Measurements from ENCODE around the gene ZNF804A.
A peak's percentile ranks its signal among the peaks of the same experiment; 100 is the strongest.

The ZNF804A gene

GRCh38 chr2:184921676-184922075, 323.3 kb downstream of the ZNF804A start:
- Histone ChIP-seq H3K27me3 (ENCODE audit: insufficient read depth, low read length, poor library complexity) (no peaks in the 10 kb centered on the region), H3K56ac (ENCODE audit: low read length) (no peak overlapping the region)
- WGBS (ENCODE audit: extremely low coverage, insufficient coverage, low lambda C conversion rate), result no CpG with 5 or more reads among the region's 2 CpGs

GRCh38 chr2:184923751-184924150, 325.4 kb downstream of the ZNF804A start:
- no peak for DNase-seq
- no peak overlapping the region for H3K4me2 ChIP-seq (ENCODE audit: low read length)
- no peak overlapping the region for H2AK5ac ChIP-seq (ENCODE audit: low read length)
- no peak overlapping the region for H4K8ac ChIP-seq (ENCODE audit: low read depth, low read length)
- H3K18ac ChIP-seq (ENCODE audit: low read length), result no peak overlapping the region
- no peak overlapping the region for H3K56ac ChIP-seq (ENCODE audit: low read length)
- no peaks in the 10 kb centered on the region for H3K27me3 ChIP-seq (ENCODE audit: insufficient read depth, low read length, poor library complexity)
- no peaks in the 10 kb centered on the region for H3K79me1 ChIP-seq (ENCODE audit: low read length)
- no peak overlapping the region for H3K23ac ChIP-seq (ENCODE audit: low read length)
- H3K79me2 ChIP-seq (ENCODE audit: control insufficient read depth, insufficient read depth, low read length), result no peaks in the 10 kb centered on the region
- no peak overlapping the region for H3K9ac ChIP-seq (ENCODE audit: low read length)
- no peak overlapping the region for H4K5ac ChIP-seq (ENCODE audit: low read length)
- no CpG with 5 or more reads among the region's 1 CpG for WGBS (ENCODE audit: extremely low coverage, insufficient coverage, low lambda C conversion rate)
- H2BK5ac ChIP-seq (ENCODE audit: low read length), result no peak overlapping the region
- no peak overlapping the region for H3K27ac ChIP-seq (ENCODE audit: low read depth, low read length)
- H3K4ac ChIP-seq (ENCODE audit: low read depth, low read length), result no peak overlapping the region
- no peaks in the 10 kb centered on the region for H3K4me1 ChIP-seq (ENCODE audit: control insufficient read depth, low read depth, low read length)
- H3K36me3 ChIP-seq (ENCODE audit: control insufficient read depth, insufficient read depth, low read length), result no peaks in the 10 kb centered on the region
- no peak overlapping the region for H3K4me3 ChIP-seq (ENCODE audit: low read length)
- H2BK120ac ChIP-seq (ENCODE audit: low read depth, low read length), result no peak overlapping the region
- no peak overlapping the region for H2BK15ac ChIP-seq (replicated peaks; ENCODE audit: low read depth)

More at GRCh38 chr2:184921676-184922075, 323.3 kb downstream of the ZNF804A start:
- no peak overlapping the region for H3K27ac ChIP-seq (ENCODE audit: low read depth, low read length)
- no peak overlapping the region for H4K8ac ChIP-seq (ENCODE audit: low read depth, low read length)
- no peak overlapping the region for H3K4me2 ChIP-seq (ENCODE audit: low read length)
- no peak overlapping the region for H2BK15ac ChIP-seq (replicated peaks; ENCODE audit: low read depth)
- H3K4me3 ChIP-seq (ENCODE audit: low read length), result no peak overlapping the region
- no peak overlapping the region for H4K5ac ChIP-seq (ENCODE audit: low read length)
- H3K4ac ChIP-seq (ENCODE audit: low read depth, low read length), result no peak overlapping the region
- no peak overlapping the region for H3K18ac ChIP-seq (ENCODE audit: low read length)
- no peak overlapping the region for H2AK5ac ChIP-seq (ENCODE audit: low read length)
- H3K4me1 ChIP-seq (ENCODE audit: control insufficient read depth, low read depth, low read length), result no peaks in the 10 kb centered on the region
- H3K36me3 ChIP-seq (ENCODE audit: control insufficient read depth, insufficient read depth, low read length), result no peaks in the 10 kb centered on the region
- H2BK5ac ChIP-seq (ENCODE audit: low read length), result no peak overlapping the region
- no peak for DNase-seq
- no peaks in the 10 kb centered on the region for H3K79me1 ChIP-seq (ENCODE audit: low read length)
- H3K9ac ChIP-seq (ENCODE audit: low read length), result no peak overlapping the region
- H3K79me2 ChIP-seq (ENCODE audit: control insufficient read depth, insufficient read depth, low read length), result no peaks in the 10 kb centered on the region
- no peak overlapping the region for H2BK120ac ChIP-seq (ENCODE audit: low read depth, low read length)
- no peak overlapping the region for H3K23ac ChIP-seq (ENCODE audit: low read length)

- Histone ChIP-seq H3K9ac (ENCODE audit: low read length) (no peak overlapping the region), H4K8ac (ENCODE audit: low read depth, low read length) (no peak overlapping the region), H3K4me1 (ENCODE audit: control insufficient read depth, low read depth, low read length) (no peaks in the 10 kb centered on the region), H2AK5ac (ENCODE audit: low read length) (no peak overlapping the region), H2BK15ac (replicated peaks; ENCODE audit: low read depth) (no peak overlapping the region), H3K27ac (ENCODE audit: low read depth, low read length) (no peak overlapping the region), H4K5ac (ENCODE audit: low read length) (no peak overlapping the region), H3K27me3 (ENCODE audit: insufficient read depth, low read length, poor library complexity) (no peaks in the 10 kb centered on the region), H3K4ac (ENCODE audit: low read depth, low read length) (no peak overlapping the region), H3K79me2 (ENCODE audit: control insufficient read depth, insufficient read depth, low read length) (no peaks in the 10 kb centered on the region), H2BK5ac (ENCODE audit: low read length) (no peak overlapping the region), H3K4me3 (ENCODE audit: low read length) (no peak overlapping the region), H2BK120ac (ENCODE audit: low read depth, low read length) (no peak overlapping the region), H3K18ac (ENCODE audit: low read length) (no peak overlapping the region), H3K36me3 (ENCODE audit: control insufficient read depth, insufficient read depth, low read length) (no peaks in the 10 kb centered on the region), H3K79me1 (ENCODE audit: low read length) (no peaks in the 10 kb centered on the region), H3K23ac (ENCODE audit: low read length) (no peak overlapping the region), H3K4me2 (ENCODE audit: low read length) (no peak overlapping the region), H3K56ac (ENCODE audit: low read length) (no peak overlapping the region)
- no peak for DNase-seq
- WGBS (ENCODE audit: extremely low coverage, insufficient coverage, low lambda C conversion rate), result no CpG with 5 or more reads among the region's 2 CpGs
These were observed 328.7 kb downstream of the ZNF804A start for GRCh38 chr2:184927040-184927439.

GRCh38 chr2:184936761-184937160, 338.4 kb downstream of the ZNF804A start:
- no peaks in the 10 kb centered on the region for H3K4me1 ChIP-seq (ENCODE audit: control insufficient read depth, low read depth, low read length)
- no peak overlapping the region for H3K23ac ChIP-seq (ENCODE audit: low read length)
- no peak overlapping the region for H4K5ac ChIP-seq (ENCODE audit: low read length)

GRCh38 chr2:184938221-184938985, 340.1 kb downstream of the ZNF804A start:
- Histone ChIP-seq H3K4me3 (ENCODE audit: low read length) (no peak overlapping the region), H3K27ac (ENCODE audit: low read depth, low read length) (no peak overlapping the region)

More at GRCh38 chr2:184936761-184937160, 338.4 kb downstream of the ZNF804A start:
- no peak overlapping the region for H2BK120ac ChIP-seq (ENCODE audit: low read depth, low read length)
- H2BK15ac ChIP-seq (replicated peaks; ENCODE audit: low read depth), result no peak overlapping the region
- no peaks in the 10 kb centered on the region for H3K27me3 ChIP-seq (ENCODE audit: insufficient read depth, low read length, poor library complexity)
- no peak overlapping the region for H3K9ac ChIP-seq (ENCODE audit: low read length)
- DNase-seq, result no peak
- no peak overlapping the region for H4K8ac ChIP-seq (ENCODE audit: low read depth, low read length)
- H3K4me3 ChIP-seq (ENCODE audit: low read length), result no peak overlapping the region
- no peak overlapping the region for H2AK5ac ChIP-seq (ENCODE audit: low read length)
- no peak overlapping the region for H3K18ac ChIP-seq (ENCODE audit: low read length)
- no peaks in the 10 kb centered on the region for H3K79me1 ChIP-seq (ENCODE audit: low read length)
- H3K56ac ChIP-seq (ENCODE audit: low read length), result no peak overlapping the region
- H3K4ac ChIP-seq (ENCODE audit: low read depth, low read length), result no peak overlapping the region
- H3K27ac ChIP-seq (ENCODE audit: low read depth, low read length), result no peak overlapping the region
- H3K36me3 ChIP-seq (ENCODE audit: control insufficient read depth, insufficient read depth, low read length), result no peaks in the 10 kb centered on the region
- H3K4me2 ChIP-seq (ENCODE audit: low read length), result no peak overlapping the region
- no peak overlapping the region for H2BK5ac ChIP-seq (ENCODE audit: low read length)
- H3K79me2 ChIP-seq (ENCODE audit: control insufficient read depth, insufficient read depth, low read length), result no peaks in the 10 kb centered on the region

GRCh38 chr2:184945326-184945725, 347.0 kb downstream of the ZNF804A start:
- H2BK15ac ChIP-seq (replicated peaks; ENCODE audit: low read depth), result no peak overlapping the region
- no peak overlapping the region for H3K27ac ChIP-seq (ENCODE audit: low read depth, low read length)
- no peak overlapping the region for H2BK120ac ChIP-seq (ENCODE audit: low read depth, low read length)
- WGBS (ENCODE audit: extremely low coverage, insufficient coverage, low lambda C conversion rate), result no CpG with 5 or more reads among the region's 4 CpGs
- H2AK5ac ChIP-seq (ENCODE audit: low read length), result no peak overlapping the region
- no peak overlapping the region for H3K23ac ChIP-seq (ENCODE audit: low read length)
- H3K4ac ChIP-seq (ENCODE audit: low read depth, low read length), result no peak overlapping the region
- no peak overlapping the region for H2BK5ac ChIP-seq (ENCODE audit: low read length)
- no peak overlapping the region for H4K5ac ChIP-seq (ENCODE audit: low read length)
- no peak overlapping the region for H3K56ac ChIP-seq (ENCODE audit: low read length)
- H3K4me1 ChIP-seq (ENCODE audit: control insufficient read depth, low read depth, low read length), result no peaks in the 10 kb centered on the region
- no peaks in the 10 kb centered on the region for H3K79me2 ChIP-seq (ENCODE audit: control insufficient read depth, insufficient read depth, low read length)
- no peak overlapping the region for H3K4me2 ChIP-seq (ENCODE audit: low read length)
- H3K27me3 ChIP-seq (ENCODE audit: insufficient read depth, low read length, poor library complexity), result no peaks in the 10 kb centered on the region
- no peak overlapping the region for H3K18ac ChIP-seq (ENCODE audit: low read length)
- DNase-seq, result no peak
- H4K8ac ChIP-seq (ENCODE audit: low read depth, low read length), result no peak overlapping the region
- no peaks in the 10 kb centered on the region for H3K36me3 ChIP-seq (ENCODE audit: control insufficient read depth, insufficient read depth, low read length)
- H3K79me1 ChIP-seq (ENCODE audit: low read length), result no peaks in the 10 kb centered on the region
- H3K4me3 ChIP-seq (ENCODE audit: low read length), result no peak overlapping the region
- H3K9ac ChIP-seq (ENCODE audit: low read length), result no peak overlapping the region

More at GRCh38 chr2:184938221-184938985, 340.1 kb downstream of the ZNF804A start:
- Histone ChIP-seq H3K79me1 (ENCODE audit: low read length) (no peaks in the 10 kb centered on the region), H3K4ac (ENCODE audit: low read depth, low read length) (no peak overlapping the region), H3K36me3 (ENCODE audit: control insufficient read depth, insufficient read depth, low read length) (no peaks in the 10 kb centered on the region), H3K79me2 (ENCODE audit: control insufficient read depth, insufficient read depth, low read length) (no peaks in the 10 kb centered on the region), H3K56ac (ENCODE audit: low read length) (no peak overlapping the region), H3K4me2 (ENCODE audit: low read length) (no peak overlapping the region), H2BK15ac (replicated peaks; ENCODE audit: low read depth) (no peak overlapping the region), H3K4me1 (ENCODE audit: control insufficient read depth, low read depth, low read length) (no peaks in the 10 kb centered on the region), H4K5ac (ENCODE audit: low read length) (no peak overlapping the region), H4K8ac (ENCODE audit: low read depth, low read length) (no peak overlapping the region), H3K23ac (ENCODE audit: low read length) (no peak overlapping the region), H2BK5ac (ENCODE audit: low read length) (no peak overlapping the region), H3K9ac (ENCODE audit: low read length) (no peak overlapping the region), H3K18ac (ENCODE audit: low read length) (no peak overlapping the region), H3K27me3 (ENCODE audit: insufficient read depth, low read length, poor library complexity) (no peaks in the 10 kb centered on the region), H2BK120ac (ENCODE audit: low read depth, low read length) (no peak overlapping the region), H2AK5ac (ENCODE audit: low read length) (no peak overlapping the region)
- WGBS (ENCODE audit: extremely low coverage, insufficient coverage, low lambda C conversion rate), result no CpG with 5 or more reads among the region's 5 CpGs
- peak; percentile 4 for DNase-seq

All from mesendoderm (in vitro differentiated cells).